NB4 (cell line): ENCODE measurements around the gene STAG1.

Source experiments
- POLR2A ChIP-seq: IDR thresholded peaks from 2 replicates; pipeline ENCODE4 v1.6.1; 2011; ENCODE audit warnings: mild to moderate bottlenecking; ENCODE audit not compliant: insufficient read length; ENCODE audit errors: extremely low read depth
- TF ChIP-seq, protein P1 (sequence below): IDR thresholded peaks from one replicate; pipeline ENCODE4 v1.5.1; 2012; ENCODE audit warnings: low read depth, low read length

GRCh38 chr3:136577791-136578190, 174.4 kb downstream of the STAG1 start:
- TF ChIP-seq, protein P1, sequence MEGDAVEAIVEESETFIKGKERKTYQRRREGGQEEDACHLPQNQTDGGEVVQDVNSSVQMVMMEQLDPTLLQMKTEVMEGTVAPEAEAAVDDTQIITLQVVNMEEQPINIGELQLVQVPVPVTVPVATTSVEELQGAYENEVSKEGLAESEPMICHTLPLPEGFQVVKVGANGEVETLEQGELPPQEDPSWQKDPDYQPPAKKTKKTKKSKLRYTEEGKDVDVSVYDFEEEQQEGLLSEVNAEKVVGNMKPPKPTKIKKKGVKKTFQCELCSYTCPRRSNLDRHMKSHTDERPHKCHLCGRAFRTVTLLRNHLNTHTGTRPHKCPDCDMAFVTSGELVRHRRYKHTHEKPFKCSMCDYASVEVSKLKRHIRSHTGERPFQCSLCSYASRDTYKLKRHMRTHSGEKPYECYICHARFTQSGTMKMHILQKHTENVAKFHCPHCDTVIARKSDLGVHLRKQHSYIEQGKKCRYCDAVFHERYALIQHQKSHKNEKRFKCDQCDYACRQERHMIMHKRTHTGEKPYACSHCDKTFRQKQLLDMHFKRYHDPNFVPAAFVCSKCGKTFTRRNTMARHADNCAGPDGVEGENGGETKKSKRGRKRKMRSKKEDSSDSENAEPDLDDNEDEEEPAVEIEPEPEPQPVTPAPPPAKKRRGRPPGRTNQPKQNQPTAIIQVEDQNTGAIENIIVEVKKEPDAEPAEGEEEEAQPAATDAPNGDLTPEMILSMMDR = no peak
- TF ChIP-seq POLR2A = no peak
